HUES48 (cell line): ENCODE data around the gene RBM33.

Experiments
- H3K27ac ChIP-seq: one replicate; pipeline ENCODE4 v1.7.0; 2013; ENCODE audit warnings: low read depth, low read length, inconsistent platforms
- H3K27me3 ChIP-seq: 2 replicates; pipeline ENCODE4 v1.6.1; 2013; ENCODE audit warnings: mild to moderate bottlenecking, low read length; ENCODE audit not compliant: control insufficient read depth, insufficient read depth
- H3K36me3 ChIP-seq: 2 replicates; pipeline ENCODE4 v1.6.1; 2013; ENCODE audit warnings: low read length; ENCODE audit not compliant: control insufficient read depth, insufficient read depth
- H3K4me1 ChIP-seq: 2 replicates; pipeline ENCODE4 v1.6.1; 2013; ENCODE audit warnings: mild to moderate bottlenecking, low read length; ENCODE audit not compliant: control insufficient read depth, insufficient read depth
- H3K4me3 ChIP-seq: 2 replicates; pipeline ENCODE4 v1.5.1; 2013; ENCODE audit warnings: mild to moderate bottlenecking, low read depth, low read length
- H3K9ac ChIP-seq: 2 replicates; pipeline ENCODE4 v1.6.1; 2013; ENCODE audit warnings: mild to moderate bottlenecking, low read depth, low read length, moderate library complexity
- H3K9me3 ChIP-seq: 2 replicates; pipeline ENCODE4 v1.6.1; 2013; ENCODE audit warnings: low read length; ENCODE audit not compliant: control insufficient read depth, insufficient read depth

The RBM33 gene

DNA sequence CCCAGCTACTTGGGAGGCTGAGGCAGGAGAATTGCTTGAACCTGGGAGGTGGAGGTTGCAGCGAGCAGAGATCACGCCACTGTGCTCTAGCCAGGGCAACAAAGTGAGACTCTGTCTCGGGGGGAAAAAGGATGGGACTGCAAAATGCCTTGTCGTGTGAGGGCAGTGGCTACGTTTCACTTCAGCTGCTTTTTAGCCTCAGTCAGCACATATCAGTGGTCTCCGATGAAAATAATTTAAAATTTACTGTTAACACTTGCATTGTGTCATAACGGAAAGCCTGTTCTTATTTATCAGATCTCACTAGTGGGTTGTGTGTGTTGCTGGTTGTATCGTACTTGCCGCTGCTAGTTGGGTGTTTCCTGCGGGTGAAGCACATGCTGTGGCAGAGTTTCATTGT lies 61.9 kb downstream of the RBM33 start:
- Histone ChIP-seq H3K9ac (no peak overlapping the region), H3K4me3 (no peak overlapping the region), H3K9me3 (no peaks in the 10 kb centered on the region), H3K4me1 (no peaks in the 10 kb centered on the region), H3K27me3 (no peaks in the 10 kb centered on the region), H3K36me3 (peaks cover 79% of the 10 kb centered on the region), H3K27ac (no peak overlapping the region)

DNA sequence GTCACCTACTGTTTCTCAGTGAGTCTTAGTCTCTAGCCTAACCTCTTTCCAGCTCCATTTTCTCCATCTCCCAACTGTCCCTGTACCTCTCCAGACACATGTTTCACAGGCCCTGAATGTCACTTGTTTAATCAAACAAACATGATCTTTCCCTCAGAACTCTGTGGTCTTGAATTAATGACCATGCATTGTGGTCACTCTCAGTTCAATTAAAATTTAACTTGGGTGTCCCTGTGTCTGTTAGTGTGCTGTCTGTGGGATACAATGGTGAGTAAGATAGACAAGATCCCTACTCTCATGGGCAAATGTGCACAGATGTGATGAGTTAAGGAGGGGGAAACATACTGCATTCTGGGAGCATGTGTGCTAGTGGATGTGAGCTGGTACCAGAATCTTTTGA lies 65.0 kb downstream of the RBM33 start:
- Histone ChIP-seq H3K27ac (no peak overlapping the region), H3K27me3 (no peaks in the 10 kb centered on the region), H3K36me3 (peaks cover 61% of the 10 kb centered on the region), H3K4me1 (no peaks in the 10 kb centered on the region), H3K9ac (no peak overlapping the region), H3K4me3 (no peak overlapping the region), H3K9me3 (no peaks in the 10 kb centered on the region)

DNA sequence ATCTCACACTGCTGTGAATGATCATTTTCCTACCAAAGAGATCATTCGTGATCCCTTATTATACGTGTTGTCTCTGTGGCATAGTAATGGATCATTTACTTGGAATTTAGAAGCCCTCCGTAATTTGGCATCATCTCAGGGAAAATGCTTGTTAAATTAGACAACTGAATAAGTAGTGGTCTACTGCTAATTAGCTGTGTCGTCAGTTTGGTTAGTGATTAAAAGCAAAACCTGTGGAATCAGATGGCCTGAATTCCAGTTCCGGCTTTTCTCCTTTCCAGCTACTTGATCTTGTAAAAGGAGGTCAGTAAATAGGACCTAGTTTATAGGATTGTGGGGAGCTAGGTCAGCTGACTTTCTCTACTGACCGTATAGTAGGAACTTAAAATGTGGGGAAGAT lies 65.6 kb downstream of the RBM33 start:
- Histone ChIP-seq H3K27ac (no peak overlapping the region), H3K4me3 (no peak overlapping the region), H3K4me1 (no peaks in the 10 kb centered on the region), H3K9ac (no peak overlapping the region), H3K27me3 (no peaks in the 10 kb centered on the region), H3K36me3 (peaks cover 56% of the 10 kb centered on the region), H3K9me3 (no peaks in the 10 kb centered on the region)

DNA sequence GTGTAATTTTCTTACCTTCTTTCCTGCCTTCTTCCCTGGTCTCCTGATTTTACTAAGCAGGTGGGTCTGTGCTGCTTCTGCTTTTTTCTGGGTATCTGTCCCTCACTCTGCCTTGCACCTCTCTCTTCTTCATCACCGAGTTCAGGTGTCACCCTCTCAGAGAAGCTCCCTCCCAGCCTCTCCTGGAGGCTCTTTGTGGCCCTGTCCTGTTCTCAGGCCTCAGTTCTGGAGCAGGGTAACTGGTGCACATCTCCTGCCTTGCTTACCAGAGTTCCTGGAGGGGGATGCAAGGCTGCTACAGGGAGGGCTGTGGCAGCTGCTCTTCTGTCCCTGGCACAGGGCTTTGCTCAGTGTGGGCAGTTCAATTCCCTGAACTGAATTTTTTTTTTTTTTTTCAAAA lies 66.1 kb downstream of the RBM33 start:
- Histone ChIP-seq H3K9ac (no peak overlapping the region), H3K9me3 (no peaks in the 10 kb centered on the region), H3K27me3 (no peaks in the 10 kb centered on the region), H3K36me3 (peaks cover 57% of the 10 kb centered on the region), H3K4me3 (no peak overlapping the region), H3K4me1 (no peaks in the 10 kb centered on the region), H3K27ac (no peak overlapping the region)

DNA sequence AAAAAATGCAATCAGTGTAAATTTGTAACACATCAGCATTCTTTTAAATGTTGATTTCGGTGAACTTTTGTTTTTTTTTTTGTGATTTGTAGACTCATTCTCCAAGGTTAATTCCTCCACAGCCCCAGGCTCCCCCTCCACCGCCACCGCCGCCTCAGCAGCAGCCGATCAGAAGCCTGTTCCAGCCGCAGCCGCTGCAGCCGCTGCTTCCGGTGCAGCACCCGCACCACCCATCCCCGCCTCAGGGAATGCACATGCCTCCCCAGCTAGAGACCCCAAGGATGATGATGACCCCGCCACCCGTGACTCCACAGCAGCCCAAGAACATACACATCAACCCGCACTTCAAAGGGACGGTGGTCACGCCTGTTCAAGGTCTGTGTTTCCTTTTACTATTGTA lies 66.6 kb downstream of the RBM33 start:
- no peak overlapping the region for H3K27ac ChIP-seq

DNA sequence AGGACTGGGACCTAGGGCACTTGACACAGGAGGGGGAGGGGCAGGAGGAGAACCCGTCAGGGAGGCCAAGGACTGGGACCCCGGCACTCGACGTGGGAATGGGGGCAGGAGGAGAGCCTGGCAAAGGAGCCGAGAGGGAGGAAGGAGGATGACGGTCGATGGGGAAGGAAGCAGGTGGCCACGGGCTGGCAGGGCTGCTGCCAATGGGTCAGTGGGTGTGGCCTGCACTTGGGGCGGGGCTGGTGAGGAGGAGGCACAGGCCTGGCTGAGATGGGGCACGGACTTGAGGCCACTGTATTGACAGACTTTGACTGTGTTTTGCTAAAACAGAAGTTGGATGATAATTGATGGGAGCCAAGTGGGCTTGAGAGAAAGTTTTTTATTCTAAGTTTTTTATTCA lies 68.9 kb downstream of the RBM33 start:
- H3K36me3 ChIP-seq = peaks cover 61% of the 10 kb centered on the region
- H3K4me1 ChIP-seq = no peaks in the 10 kb centered on the region
- no peaks in the 10 kb centered on the region for H3K27me3 ChIP-seq
- H3K27ac ChIP-seq = no peak overlapping the region
- no peaks in the 10 kb centered on the region for H3K9me3 ChIP-seq
- no peak overlapping the region for H3K9ac ChIP-seq
- H3K4me3 ChIP-seq = no peak overlapping the region

More for the DNA sequence above, 66.6 kb downstream of the RBM33 start:
- Histone ChIP-seq H3K4me1 (no peaks in the 10 kb centered on the region), H3K27me3 (no peaks in the 10 kb centered on the region), H3K4me3 (no peak overlapping the region), H3K9ac (no peak overlapping the region), H3K36me3 (peaks cover 61% of the 10 kb centered on the region), H3K9me3 (no peaks in the 10 kb centered on the region)

DNA sequence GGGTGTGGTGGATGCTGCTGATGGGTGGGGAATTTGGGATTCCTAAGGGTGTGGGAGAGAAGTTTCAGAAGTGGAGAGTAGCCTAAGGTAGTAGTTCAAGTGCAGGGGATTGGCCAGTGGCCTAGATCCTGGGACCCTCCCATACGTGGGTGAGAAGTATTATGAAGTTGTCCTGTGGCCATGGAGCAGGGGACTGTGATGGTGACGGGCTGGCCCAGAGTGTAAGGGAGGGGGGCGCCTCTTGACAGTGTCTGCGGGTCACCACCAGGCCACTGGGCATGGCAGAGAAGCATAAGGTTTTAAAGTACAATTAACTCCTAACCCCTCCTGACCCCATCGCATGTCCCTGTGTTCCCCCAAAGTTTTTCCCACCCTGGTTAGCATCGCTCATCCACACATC lies 70.2 kb downstream of the RBM33 start:
- no peak overlapping the region for H3K9ac ChIP-seq
- no peaks in the 10 kb centered on the region for H3K27me3 ChIP-seq
- H3K36me3 ChIP-seq = peaks cover 62% of the 10 kb centered on the region
- H3K4me3 ChIP-seq = no peak overlapping the region
- H3K27ac ChIP-seq = no peak overlapping the region
- H3K9me3 ChIP-seq = no peaks in the 10 kb centered on the region
- H3K4me1 ChIP-seq = no peaks in the 10 kb centered on the region

DNA sequence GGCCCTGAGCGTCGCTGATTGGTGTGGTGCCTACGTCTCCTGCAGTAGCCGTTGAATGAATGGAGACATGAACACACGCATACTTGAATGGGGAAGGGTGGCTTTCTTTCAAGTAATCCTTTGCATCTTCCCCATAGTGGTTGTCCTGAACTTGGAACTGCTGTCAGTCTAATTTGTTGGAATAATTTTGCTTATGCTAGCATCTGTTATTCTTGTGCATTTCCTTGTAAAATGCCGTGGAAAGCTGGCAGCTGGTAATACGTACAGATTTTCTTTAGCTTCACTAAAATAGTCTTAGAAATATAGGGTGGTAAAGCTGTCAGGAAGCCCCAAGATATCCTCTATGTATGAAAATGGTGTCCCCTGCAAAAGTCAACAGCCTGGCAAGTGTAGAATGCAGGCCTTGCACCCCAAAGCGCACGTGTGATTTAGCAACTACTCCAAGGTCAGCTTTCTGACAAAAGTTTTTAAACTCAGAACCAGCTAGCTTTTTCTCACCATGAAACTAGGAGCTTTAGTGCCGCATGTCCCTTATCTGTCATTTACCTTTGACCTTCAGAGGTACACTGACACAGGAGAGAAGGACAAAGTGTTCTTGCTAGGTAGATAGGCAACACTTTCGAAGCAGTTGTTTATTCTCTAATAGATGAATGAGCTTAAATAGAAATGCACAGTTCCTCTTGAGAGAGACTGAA lies 70.8 kb downstream of the RBM33 start:
- H3K9ac ChIP-seq = no peak overlapping the region
- no peak overlapping the region for H3K27ac ChIP-seq
- H3K4me1 ChIP-seq = no peaks in the 10 kb centered on the region
- H3K9me3 ChIP-seq = no peaks in the 10 kb centered on the region
- H3K27me3 ChIP-seq = no peaks in the 10 kb centered on the region
- peaks cover 59% of the 10 kb centered on the region for H3K36me3 ChIP-seq
- H3K4me3 ChIP-seq = no peak overlapping the region

DNA sequence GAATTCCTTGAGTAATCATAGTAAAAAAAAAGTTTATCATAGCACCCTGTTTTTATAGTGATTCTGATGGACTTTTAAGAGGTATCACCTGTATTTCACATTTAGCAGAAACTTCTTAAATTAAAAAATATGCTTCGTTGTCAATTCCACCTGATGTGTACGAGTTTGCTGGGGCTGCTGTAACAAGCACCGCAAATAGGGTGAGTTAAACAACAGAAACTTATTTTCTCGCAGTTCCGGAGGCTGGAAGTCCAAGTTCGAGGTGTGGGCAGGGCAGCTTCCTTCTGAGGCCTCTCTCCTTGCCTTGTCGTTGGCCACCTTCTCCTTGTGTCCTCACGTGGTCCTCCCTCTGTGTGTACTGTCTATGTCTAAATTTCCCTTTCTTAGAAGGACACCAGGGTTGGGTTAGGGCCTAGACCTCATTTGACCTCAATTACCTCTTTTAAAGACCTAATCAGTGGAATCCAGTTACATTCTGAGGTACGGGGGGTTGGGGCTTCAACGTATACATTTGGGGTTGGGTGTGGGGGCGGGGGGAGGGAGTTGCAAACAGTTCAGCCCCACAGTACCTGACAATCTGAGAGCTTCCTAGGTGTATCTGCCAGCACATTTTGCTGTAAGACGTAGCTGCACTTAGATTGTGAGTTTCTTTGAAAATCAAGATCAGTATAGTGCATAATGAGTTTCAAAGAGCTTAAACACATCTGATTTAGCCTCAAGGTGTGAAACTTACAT lies 72.7 kb downstream of the RBM33 start:
- Histone ChIP-seq H3K9me3 (no peaks in the 10 kb centered on the region), H3K9ac (no peak overlapping the region), H3K36me3 (peaks cover 50% of the 10 kb centered on the region), H3K27me3 (no peaks in the 10 kb centered on the region), H3K4me1 (no peaks in the 10 kb centered on the region), H3K4me3 (no peak overlapping the region), H3K27ac (no peak overlapping the region)

DNA sequence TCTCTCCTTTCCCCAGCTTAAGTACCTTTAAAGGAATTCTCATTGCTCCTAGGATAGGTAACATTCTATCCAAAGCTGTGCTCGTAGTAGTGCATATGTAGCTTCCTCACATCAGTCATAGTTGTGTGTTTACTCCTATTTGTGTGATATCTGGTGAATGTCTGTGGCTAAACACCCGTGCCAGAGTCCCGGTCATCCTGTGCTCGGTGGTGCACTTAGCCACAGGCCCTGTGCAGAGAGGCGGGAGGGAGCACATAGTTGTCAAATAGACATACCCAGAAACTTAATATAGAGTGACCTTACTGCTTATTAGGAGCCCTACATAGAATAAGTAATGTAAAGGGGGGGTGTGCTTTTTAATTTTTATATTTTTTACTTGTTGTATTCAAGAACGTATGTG lies 76.6 kb downstream of the RBM33 start:
- no peak overlapping the region for H3K4me3 ChIP-seq
- no peaks in the 10 kb centered on the region for H3K9me3 ChIP-seq
- no peaks in the 10 kb centered on the region for H3K27me3 ChIP-seq
- no peak overlapping the region for H3K27ac ChIP-seq
- 0 out of 2 replicates have a peak, but pooled peaks cover 4% of the 10 kb centered on the region for H3K4me1 ChIP-seq
- peaks cover 47% of the 10 kb centered on the region for H3K36me3 ChIP-seq
- H3K9ac ChIP-seq = no peak overlapping the region

DNA sequence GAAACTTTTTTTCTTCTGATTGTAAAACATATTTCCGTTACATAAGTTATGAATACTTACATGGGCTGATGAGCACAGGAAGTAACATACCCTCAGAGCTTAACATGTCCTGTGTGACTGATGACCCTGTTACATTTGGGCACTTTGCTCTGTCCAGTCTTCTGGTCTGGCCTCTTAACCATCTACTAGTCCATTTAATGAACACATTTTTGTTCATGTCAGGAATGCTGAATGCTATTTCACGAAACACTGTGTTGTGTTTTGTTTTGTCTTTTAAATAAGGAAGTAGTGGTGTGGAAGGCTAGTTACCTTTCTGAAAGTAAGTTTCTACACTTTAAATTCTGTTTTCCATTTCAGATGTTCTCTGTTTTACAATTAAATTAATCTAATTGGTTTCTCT lies 77.7 kb downstream of the RBM33 start:
- peaks cover 36% of the 10 kb centered on the region for H3K36me3 ChIP-seq
- 0 out of 2 replicates have a peak, but pooled peaks cover 4% of the 10 kb centered on the region for H3K4me1 ChIP-seq
- no peaks in the 10 kb centered on the region for H3K9me3 ChIP-seq
- H3K4me3 ChIP-seq = no peak overlapping the region
- no peak overlapping the region for H3K9ac ChIP-seq
- H3K27ac ChIP-seq = no peak overlapping the region
- no peaks in the 10 kb centered on the region for H3K27me3 ChIP-seq
